ENCODE data around the gene MDP1.

Gene MDP1

GRCh38 chr14:24236689-24237462 lies 21.0 kb upstream of the MDP1 start:
- Histone ChIP-seq H3K27me3 (ENCODE audit: low read depth, low read length) (no peaks in the 10 kb centered on the region), H3K27ac (ENCODE audit: low read length) (no peak overlapping the region), H3K36me3 (ENCODE audit: control insufficient read depth in 1 of 2, insufficient read depth in 2 of 2, low read length in 2 of 2) (peaks cover 55 to 56% of the 10 kb centered on the region in 2 donors), H3K9me3 (ENCODE audit: control insufficient read depth in 1 of 2, low read length in 2 of 2) (no peaks in the 10 kb centered on the region), H3K4me3 (ENCODE audit: low read depth in 1 of 2, low read length in 2 of 2) (no peak overlapping the region), H3K4me1 (ENCODE audit: control insufficient read depth in 1 of 2, insufficient read depth in 2 of 2, low read length in 2 of 2) (peaks cover 19 to 46% of the 10 kb centered on the region in 2 donors)

- Histone ChIP-seq H3K4me1 (ENCODE audit: control insufficient read depth in 1 of 2, insufficient read depth in 2 of 2, low read length in 2 of 2) (peaks cover 19 to 46% of the 10 kb centered on the region in 2 donors), H3K36me3 (ENCODE audit: control insufficient read depth in 1 of 2, insufficient read depth in 2 of 2, low read length in 2 of 2) (peaks cover 54 to 56% of the 10 kb centered on the region in 2 donors)
Observed at GRCh38 chr14:24235804-24236688, 20.2 kb upstream of the MDP1 start.

GRCh38 chr14:24234095-24235005 lies 18.5 kb upstream of the MDP1 start:
- Histone ChIP-seq H3K36me3 (ENCODE audit: control insufficient read depth in 1 of 2, insufficient read depth in 2 of 2, low read length in 2 of 2) (peaks cover 38 to 39% of the 10 kb centered on the region in 2 donors), H3K4me1 (ENCODE audit: control insufficient read depth in 1 of 2, insufficient read depth in 2 of 2, low read length in 2 of 2) (peaks cover 4 to 33% of the 10 kb centered on the region in 2 donors), H3K4me3 (ENCODE audit: low read depth in 1 of 2, low read length in 2 of 2) (no peak overlapping the region), H3K27ac (ENCODE audit: low read length) (no peak overlapping the region), H3K9me3 (ENCODE audit: control insufficient read depth in 1 of 2, low read length in 2 of 2) (no peaks in the 10 kb centered on the region), H3K27me3 (ENCODE audit: low read depth, low read length) (no peaks in the 10 kb centered on the region)

More at GRCh38 chr14:24235804-24236688, 20.2 kb upstream of the MDP1 start:
- Histone ChIP-seq H3K9me3 (ENCODE audit: control insufficient read depth in 1 of 2, low read length in 2 of 2) (no peaks in the 10 kb centered on the region), H3K27ac (ENCODE audit: low read length) (no peak overlapping the region), H3K27me3 (ENCODE audit: low read depth, low read length) (no peaks in the 10 kb centered on the region), H3K4me3 (ENCODE audit: low read depth in 1 of 2, low read length in 2 of 2) (no peak overlapping the region)

- Histone ChIP-seq H3K4me3 (ENCODE audit: low read depth in 1 of 2, low read length in 2 of 2) (peak overlapping the region; percentile 86 to 97), H3K4me1 (ENCODE audit: control insufficient read depth in 1 of 2, insufficient read depth in 2 of 2, low read length in 2 of 2) (peaks cover 4 to 28% of the 10 kb centered on the region in 2 donors), H3K36me3 (ENCODE audit: control insufficient read depth in 1 of 2, insufficient read depth in 2 of 2, low read length in 2 of 2) (peaks cover 29 to 31% of the 10 kb centered on the region in 2 donors), H3K27me3 (ENCODE audit: low read depth, low read length) (no peaks in the 10 kb centered on the region), H3K9me3 (ENCODE audit: control insufficient read depth in 1 of 2, low read length in 2 of 2) (no peaks in the 10 kb centered on the region), H3K27ac (ENCODE audit: low read length) (peak overlapping the region; percentile 95)
Observed at GRCh38 chr14:24233538-24233866, 17.6 kb upstream of the MDP1 start.

- peaks cover 4 to 28% of the 10 kb centered on the region in 2 donors for H3K4me1 ChIP-seq (ENCODE audit: control insufficient read depth in 1 of 2, insufficient read depth in 2 of 2, low read length in 2 of 2)
- no peaks in the 10 kb centered on the region for H3K9me3 ChIP-seq (ENCODE audit: control insufficient read depth in 1 of 2, low read length in 2 of 2)
- peak within 1 kb of the TSS; percentile 95 for H3K27ac ChIP-seq (ENCODE audit: low read length)
- H3K4me3 ChIP-seq (ENCODE audit: low read depth in 1 of 2, low read length in 2 of 2) = peak within 1 kb of the TSS; percentile 86 to 97
- H3K27me3 ChIP-seq (ENCODE audit: low read depth, low read length) = no peaks in the 10 kb centered on the region
- peaks cover 23 to 25% of the 10 kb centered on the region in 2 donors for H3K36me3 ChIP-seq (ENCODE audit: control insufficient read depth in 1 of 2, insufficient read depth in 2 of 2, low read length in 2 of 2)
Observed at GRCh38 chr14:24232645-24233537, 17.0 kb upstream of the MDP1 start, which contains the start of gene GMPR2. TSS of gene GMPR2 (plus strand) at chr14:24232929. CDS start at chr14:24233254, 325 bp downstream.

- H3K27ac ChIP-seq (ENCODE audit: low read length) = peak within 1 kb of the TSS; percentile 95
- H3K27me3 ChIP-seq (ENCODE audit: low read depth, low read length) = no peaks in the 10 kb centered on the region
- H3K9me3 ChIP-seq (ENCODE audit: control insufficient read depth in 1 of 2, low read length in 2 of 2) = no peaks in the 10 kb centered on the region
- peaks cover 16 to 18% of the 10 kb centered on the region in 2 donors for H3K36me3 ChIP-seq (ENCODE audit: control insufficient read depth in 1 of 2, insufficient read depth in 2 of 2, low read length in 2 of 2)
- H3K4me3 ChIP-seq (ENCODE audit: low read depth in 1 of 2, low read length in 2 of 2) = peak within 1 kb of the TSS; percentile 86 to 97
- H3K4me1 ChIP-seq (ENCODE audit: control insufficient read depth in 1 of 2, insufficient read depth in 2 of 2, low read length in 2 of 2) = peaks cover 4 to 28% of the 10 kb centered on the region in 2 donors
Observed at GRCh38 chr14:24232121-24232644, 16.3 kb upstream of the MDP1 start, which contains the start of gene NEDD8. TSS of gene NEDD8 (minus strand) at chr14:24232367. CDS start at chr14:24232267, 100 bp downstream.

- H3K36me3 ChIP-seq (ENCODE audit: control insufficient read depth in 1 of 2, insufficient read depth in 2 of 2, low read length in 2 of 2) = peaks cover 9 to 11% of the 10 kb centered on the region in 2 donors
- peak overlapping the region; percentile 86 to 97 for H3K4me3 ChIP-seq (ENCODE audit: low read depth in 1 of 2, low read length in 2 of 2)
- no peaks in the 10 kb centered on the region for H3K27me3 ChIP-seq (ENCODE audit: low read depth, low read length)
- peaks cover 4 to 28% of the 10 kb centered on the region in 2 donors for H3K4me1 ChIP-seq (ENCODE audit: control insufficient read depth in 1 of 2, insufficient read depth in 2 of 2, low read length in 2 of 2)
- no peaks in the 10 kb centered on the region for H3K9me3 ChIP-seq (ENCODE audit: control insufficient read depth in 1 of 2, low read length in 2 of 2)
- peak overlapping the region; percentile 78 for H3K27ac ChIP-seq (ENCODE audit: low read length)
Observed at GRCh38 chr14:24231263-24232120, 15.6 kb upstream of the MDP1 start.

- Histone ChIP-seq H3K27ac (ENCODE audit: low read length) (no peak overlapping the region), H3K4me1 (ENCODE audit: control insufficient read depth in 1 of 2, insufficient read depth in 2 of 2, low read length in 2 of 2) (peaks cover 4 to 22% of the 10 kb centered on the region in 2 donors), H3K4me3 (ENCODE audit: low read depth in 1 of 2, low read length in 2 of 2) (no peak overlapping the region), H3K9me3 (ENCODE audit: control insufficient read depth in 1 of 2, low read length in 2 of 2) (no peaks in the 10 kb centered on the region), H3K36me3 (ENCODE audit: control insufficient read depth in 1 of 2, insufficient read depth in 2 of 2, low read length in 2 of 2) (no peaks in the 10 kb centered on the region), H3K27me3 (ENCODE audit: low read depth, low read length) (no peaks in the 10 kb centered on the region)
Observed at GRCh38 chr14:24228902-24229301, 13.0 kb upstream of the MDP1 start.

- H3K27ac ChIP-seq (ENCODE audit: low read length) = no peak overlapping the region
- no peaks in the 10 kb centered on the region for H3K27me3 ChIP-seq (ENCODE audit: low read depth, low read length)
- no peak overlapping the region for H3K4me3 ChIP-seq (ENCODE audit: low read depth in 1 of 2, low read length in 2 of 2)
- no peaks in the 10 kb centered on the region for H3K36me3 ChIP-seq (ENCODE audit: control insufficient read depth in 1 of 2, insufficient read depth in 2 of 2, low read length in 2 of 2)
- peaks cover 0 to 8% of the 10 kb centered on the region in 2 donors for H3K4me1 ChIP-seq (ENCODE audit: control insufficient read depth in 1 of 2, insufficient read depth in 2 of 2, low read length in 2 of 2)
- H3K9me3 ChIP-seq (ENCODE audit: control insufficient read depth in 1 of 2, low read length in 2 of 2) = no peaks in the 10 kb centered on the region
Observed at GRCh38 chr14:24226473-24226872, 10.6 kb upstream of the MDP1 start.
